Panc1 (cell line): Measurements from ENCODE around the gene C10orf105. TPM values are rescaled to one million over a fixed set of nuclear protein-coding genes. Genes with fewer than 3 reads are reported as not detected.

Experiments
- ATAC-seq: fragments of 200-7000 bp; cut with Tn5 transposase; 2 replicates; pipeline ENCODE4 v1.9.1; 2020; ENCODE audit warnings: mild to moderate bottlenecking, moderate library complexity
- BruUV-seq: library from RNA; stranded (reverse); fragments of 400-500 nt; replicated peaks from 2 replicates; lab custom pipeline; 2021; lab: Mats Ljungman, UMichigan
- CTCF ChIA-PET: fragments of 300-600 bp; sonication (Branson Sonifier 250); formaldehyde crosslinking; loops from one replicate; lab custom pipeline; 2022; ENCODE audit warnings: antibody characterized with exemption; lab: Charles Lee
- POLR2A ChIA-PET: fragments of 300-600 bp; sonication (Branson Sonifier 250); formaldehyde crosslinking; loops from one replicate; lab custom pipeline; 2022; ENCODE audit warnings: antibody characterized with exemption; lab: Charles Lee
- DNase-seq: peaks from one replicate; pipeline ENCODE4 v3.0.0-alpha.2; 2010; ENCODE audit warnings: low read depth, low spot score
- H3K27ac ChIP-seq: 2 replicates; pipeline ENCODE4 v1.5.1; 2011; ENCODE audit warnings: mild to moderate bottlenecking, low read length, inconsistent platforms
- H3K27me3 ChIP-seq: fragments of 200-500 bp; sonication (Bioruptor generic); 2 replicates; pipeline ENCODE4 v1.6.0; 2014; ENCODE audit warnings: low read length, inconsistent platforms; ENCODE audit not compliant: control insufficient read depth, insufficient read depth
- H3K36me3 ChIP-seq: fragments of 200-500 bp; sonication (Bioruptor generic); 2 replicates; pipeline ENCODE4 v1.5.1; 2014; ENCODE audit warnings: inconsistent platforms, mild to moderate bottlenecking, low read length, moderate library complexity; ENCODE audit not compliant: control insufficient read depth, insufficient read depth
- H3K4me1 ChIP-seq: 2 replicates; pipeline ENCODE4 v1.5.1; 2011; ENCODE audit warnings: inconsistent platforms, mild to moderate bottlenecking, low read length, moderate library complexity; ENCODE audit not compliant: control insufficient read depth, insufficient read depth
- H3K4me3 ChIP-seq, 2 experiments: 2 replicates each; pipeline ENCODE4 v1.5.1; 2011 to 2012; ENCODE audit warnings: low read depth in 2 of 2, low read length in 2 of 2, mild to moderate bottlenecking in 2 of 2, inconsistent platforms in 1 of 2, moderate library complexity in 1 of 2
- H3K9me3 ChIP-seq: fragments of 200-500 bp; sonication (Bioruptor generic); 2 replicates; pipeline ENCODE4 v1.5.1; 2014; ENCODE audit warnings: low read depth, mild to moderate bottlenecking, inconsistent platforms, low read length, moderate library complexity; ENCODE audit not compliant: control insufficient read depth, insufficient read depth
- CTCF ChIP-seq: fragments of 450-650 bp; IDR thresholded peaks from 2 replicates; pipeline ENCODE4 v1.5.1; 2017; ENCODE audit warnings: mild to moderate bottlenecking
- POLR2AphosphoS5 ChIP-seq: IDR thresholded peaks from 2 replicates; pipeline ENCODE4 v1.6.1; 2012; ENCODE audit warnings: mild to moderate bottlenecking, low read depth, low read length, moderate library complexity
- SIN3A ChIP-seq: IDR thresholded peaks from 2 replicates; pipeline ENCODE4 v1.6.1; 2012; ENCODE audit warnings: low read depth, mild to moderate bottlenecking, low read length, moderate library complexity, borderline replicate concordance; ENCODE audit not compliant: insufficient read depth
- TCF7L2 ChIP-seq: IDR thresholded peaks from 2 replicates; pipeline ENCODE4 v1.6.1; 2011; ENCODE audit warnings: mild to moderate bottlenecking, low read depth, low read length, inconsistent platforms
- in situ Hi-C: cut with HindIII; loops from 2 replicates; pipeline ENCODE4 v1.10.0; 2016; ENCODE audit warnings: low sequenced_read_pairs, low pct_unique_long_range_greater_than_20kb
- intact Hi-C: fragments of 100-400 bp; cut with micrococcal nuclease; formaldehyde crosslinking; loops from one replicate; pipeline ENCODE4 v1.10.0; 2022; ENCODE audit not compliant: unreplicated experiment
- total RNA-seq: library from RNA; stranded (reverse); gene quantifications from one replicate; pipeline ENCODE4 v1.2.1, GENCODE V29; 2021; ENCODE audit not compliant: unreplicated experiment
- TF ChIP-seq, protein P1 (sequence below), 2 experiments: IDR thresholded peaks; 2 replicates each; pipeline ENCODE4 v1.6.1; 2011 to 2012; ENCODE audit warnings: low read depth in 2 of 2, control low read depth in 1 of 2, low read length in 1 of 2, mild to moderate bottlenecking in 1 of 2, moderate library complexity in 1 of 2; ENCODE audit not compliant: insufficient read depth in 1 of 2

The C10orf105 gene
- total RNA-seq, 1 experiment from 2014 or later = not detected

DNA sequence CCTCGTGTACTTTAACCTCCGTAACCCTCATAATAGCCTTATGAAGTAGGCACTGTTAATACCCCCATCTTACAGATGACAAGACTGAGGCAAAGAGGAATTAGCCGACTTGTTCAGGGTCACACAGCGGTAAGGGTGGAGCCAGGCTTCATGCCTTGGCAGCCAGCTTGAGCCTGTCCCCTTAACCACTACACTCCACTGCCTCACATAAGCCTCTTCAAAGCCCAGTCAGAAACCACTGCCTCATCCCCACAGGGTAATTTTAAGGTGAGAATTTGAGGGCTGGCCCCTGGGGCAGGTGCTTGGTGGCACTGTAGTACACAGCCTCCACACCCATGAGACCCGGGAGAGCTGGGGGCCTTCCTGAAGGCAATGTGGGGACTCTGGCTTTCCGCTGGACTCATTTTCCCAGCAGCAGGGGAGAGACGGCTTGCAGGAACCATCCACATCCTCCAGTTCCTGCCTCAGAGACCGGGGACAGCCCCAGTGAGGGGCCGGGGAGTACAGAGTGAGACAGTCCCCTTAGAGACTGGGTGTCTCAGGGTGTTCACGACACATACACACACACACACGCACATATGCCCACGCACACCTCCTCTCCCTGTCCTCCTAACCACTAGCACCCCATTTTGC, 7.6 kb upstream of the C10orf105 start:
- H3K4me3 ChIP-seq = no peak overlapping the region
- no TSS peak for BruUV-seq
- no peaks in the 10 kb centered on the region for H3K27me3 ChIP-seq
- no peak for DNase-seq
- POLR2A ChIA-PET = no interaction called here
- H3K4me1 ChIP-seq = peaks cover 10% of the 10 kb centered on the region; the same call in 1 of the 2 replicates
- intact Hi-C loops = no loop called here
- TF ChIP-seq, protein P1, sequence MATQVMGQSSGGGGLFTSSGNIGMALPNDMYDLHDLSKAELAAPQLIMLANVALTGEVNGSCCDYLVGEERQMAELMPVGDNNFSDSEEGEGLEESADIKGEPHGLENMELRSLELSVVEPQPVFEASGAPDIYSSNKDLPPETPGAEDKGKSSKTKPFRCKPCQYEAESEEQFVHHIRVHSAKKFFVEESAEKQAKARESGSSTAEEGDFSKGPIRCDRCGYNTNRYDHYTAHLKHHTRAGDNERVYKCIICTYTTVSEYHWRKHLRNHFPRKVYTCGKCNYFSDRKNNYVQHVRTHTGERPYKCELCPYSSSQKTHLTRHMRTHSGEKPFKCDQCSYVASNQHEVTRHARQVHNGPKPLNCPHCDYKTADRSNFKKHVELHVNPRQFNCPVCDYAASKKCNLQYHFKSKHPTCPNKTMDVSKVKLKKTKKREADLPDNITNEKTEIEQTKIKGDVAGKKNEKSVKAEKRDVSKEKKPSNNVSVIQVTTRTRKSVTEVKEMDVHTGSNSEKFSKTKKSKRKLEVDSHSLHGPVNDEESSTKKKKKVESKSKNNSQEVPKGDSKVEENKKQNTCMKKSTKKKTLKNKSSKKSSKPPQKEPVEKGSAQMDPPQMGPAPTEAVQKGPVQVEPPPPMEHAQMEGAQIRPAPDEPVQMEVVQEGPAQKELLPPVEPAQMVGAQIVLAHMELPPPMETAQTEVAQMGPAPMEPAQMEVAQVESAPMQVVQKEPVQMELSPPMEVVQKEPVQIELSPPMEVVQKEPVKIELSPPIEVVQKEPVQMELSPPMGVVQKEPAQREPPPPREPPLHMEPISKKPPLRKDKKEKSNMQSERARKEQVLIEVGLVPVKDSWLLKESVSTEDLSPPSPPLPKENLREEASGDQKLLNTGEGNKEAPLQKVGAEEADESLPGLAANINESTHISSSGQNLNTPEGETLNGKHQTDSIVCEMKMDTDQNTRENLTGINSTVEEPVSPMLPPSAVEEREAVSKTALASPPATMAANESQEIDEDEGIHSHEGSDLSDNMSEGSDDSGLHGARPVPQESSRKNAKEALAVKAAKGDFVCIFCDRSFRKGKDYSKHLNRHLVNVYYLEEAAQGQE (IDR thresholded peaks at IDR 0.05; ENCODE audit: insufficient read depth in 1 of 2, low read depth in 2 of 2, low read length in 1 of 2) = no peak
- TF ChIP-seq SIN3A (no peak), TCF7L2 (no peak), POLR2AphosphoS5 (no peak), CTCF (no peak)
- H3K27ac ChIP-seq = no peak overlapping the region
- CTCF ChIA-PET = no interaction called here
- in situ Hi-C loops = no loop called here
- H3K36me3 ChIP-seq = no peaks in the 10 kb centered on the region
- no peaks in the 10 kb centered on the region for H3K9me3 ChIP-seq
- no peak for ATAC-seq

- ChIA-PET CTCF (no interaction called here), POLR2A (no interaction called here)
- no TSS peak for BruUV-seq
- in situ Hi-C loops = no loop called here
- Histone ChIP-seq H3K36me3 (no peaks in the 10 kb centered on the region), H3K4me3 (no peak overlapping the region), H3K4me1 (peaks cover 10% of the 10 kb centered on the region; the same call in 1 of the 2 replicates), H3K27ac (no peak overlapping the region), H3K9me3 (no peaks in the 10 kb centered on the region), H3K27me3 (no peaks in the 10 kb centered on the region)
- ATAC-seq (peak; percentile 44), DNase-seq (no peak)
- intact Hi-C loops = no loop called here
- TF ChIP-seq CTCF (no peak), SIN3A (no peak), TCF7L2 (no peak), POLR2AphosphoS5 (no peak)
- TF ChIP-seq, protein P1 (IDR thresholded peaks at IDR 0.05; ENCODE audit: insufficient read depth in 1 of 2, low read depth in 2 of 2, low read length in 1 of 2) = no peak
Observed at GRCh38 chr10:71726580-71727104, 7.1 kb upstream of the C10orf105 start.
